Central memory CD8-positive, alpha-beta T cell (primary cell): ENCODE results near the gene CUL4A.
"Not testable (repeated sequence)": the region's sequence is repeated elsewhere in the genome, so short reads cannot be mapped to it uniquely, and the experiment has no call there.

Source experiments
- ATAC-seq: fragments of 150-1000 bp; cut with Tn5 transposase; replicated peaks from 2 replicates; pipeline ENCODE4 v1.10.0; 2022; ENCODE audit warnings: mild to moderate bottlenecking, moderate FRiP score, moderate number of reproducible peaks; ENCODE audit not compliant: poor library complexity, severe bottlenecking; ENCODE audit errors: extremely low read depth
- DNase-seq, 2 donors: peaks; one replicate each; pipeline ENCODE4 v3.0.0; 2021; ENCODE audit warnings: low spot score in 2 of 2
- H3K27ac Mint-ChIP-seq: one replicate; pipeline ENCODE4 v1.8.0; 2022; ENCODE audit warnings: low read depth, mild to moderate bottlenecking, moderate library complexity, mixed read lengths
- H3K27me3 Mint-ChIP-seq: one replicate; pipeline ENCODE4 v1.8.0; 2022; ENCODE audit warnings: mixed read lengths
- H3K36me3 Mint-ChIP-seq: one replicate; pipeline ENCODE4 v1.8.0; 2022; ENCODE audit warnings: mild to moderate bottlenecking, moderate library complexity, mixed read lengths; ENCODE audit not compliant: insufficient read depth
- H3K4me1 Mint-ChIP-seq: one replicate; pipeline ENCODE4 v1.8.0; 2022; ENCODE audit warnings: mixed read lengths
- H3K4me3 Mint-ChIP-seq: one replicate; pipeline ENCODE4 v1.8.0; 2022; ENCODE audit warnings: mild to moderate bottlenecking, moderate library complexity, mixed read lengths
- H3K9me3 Mint-ChIP-seq: one replicate; pipeline ENCODE4 v1.8.0; 2022; ENCODE audit warnings: mixed read lengths

The CUL4A gene

DNA sequence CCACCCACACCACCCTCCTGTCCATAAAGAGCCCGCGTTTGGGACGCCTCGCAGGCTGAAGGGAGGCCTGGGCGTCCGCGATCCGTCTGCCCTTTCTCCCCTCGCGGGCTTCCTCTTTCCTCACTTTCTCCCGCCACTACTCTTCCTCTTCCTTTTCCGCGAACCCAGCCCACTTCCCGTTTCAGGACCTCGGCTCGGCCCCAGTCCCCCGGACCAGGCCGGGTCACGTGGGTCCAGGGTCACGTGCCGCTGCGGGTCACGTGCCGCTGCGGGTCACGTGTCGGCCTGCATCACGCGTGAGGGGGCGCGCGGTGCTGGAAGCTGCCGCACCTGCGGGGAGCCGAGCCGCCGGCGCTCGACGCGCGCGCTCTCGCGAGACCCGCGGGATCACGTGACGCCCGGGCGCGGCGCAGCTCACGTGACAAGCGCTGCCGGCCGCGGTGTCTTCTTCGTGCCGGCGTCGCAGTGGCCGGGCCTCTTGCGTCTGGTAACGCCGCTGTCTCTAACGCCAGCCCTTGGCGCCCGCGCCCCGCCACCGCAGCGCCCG lies 87.5 kb downstream of the CUL4A start, which contains the start of gene LAMP1:
LAMP1 (plus strand) TSS at position 417 of the 547 bp plus-strand sequence. CDS start 196 bp downstream, outside the sequence.
- Mint-ChIP-seq H3K9me3 (peaks cover 5% of the 10 kb centered on the region), H3K4me3 (peak within 1 kb of the TSS; percentile 86), H3K27me3 (peaks cover 21% of the 10 kb centered on the region), H3K36me3 (peaks cover 34% of the 10 kb centered on the region), H3K27ac (peak within 1 kb of the TSS; percentile 98), H3K4me1 (peaks cover 34% of the 10 kb centered on the region)
- DNase-seq (peak; percentile 97 to 99), ATAC-seq (peak; percentile 85)

DNA sequence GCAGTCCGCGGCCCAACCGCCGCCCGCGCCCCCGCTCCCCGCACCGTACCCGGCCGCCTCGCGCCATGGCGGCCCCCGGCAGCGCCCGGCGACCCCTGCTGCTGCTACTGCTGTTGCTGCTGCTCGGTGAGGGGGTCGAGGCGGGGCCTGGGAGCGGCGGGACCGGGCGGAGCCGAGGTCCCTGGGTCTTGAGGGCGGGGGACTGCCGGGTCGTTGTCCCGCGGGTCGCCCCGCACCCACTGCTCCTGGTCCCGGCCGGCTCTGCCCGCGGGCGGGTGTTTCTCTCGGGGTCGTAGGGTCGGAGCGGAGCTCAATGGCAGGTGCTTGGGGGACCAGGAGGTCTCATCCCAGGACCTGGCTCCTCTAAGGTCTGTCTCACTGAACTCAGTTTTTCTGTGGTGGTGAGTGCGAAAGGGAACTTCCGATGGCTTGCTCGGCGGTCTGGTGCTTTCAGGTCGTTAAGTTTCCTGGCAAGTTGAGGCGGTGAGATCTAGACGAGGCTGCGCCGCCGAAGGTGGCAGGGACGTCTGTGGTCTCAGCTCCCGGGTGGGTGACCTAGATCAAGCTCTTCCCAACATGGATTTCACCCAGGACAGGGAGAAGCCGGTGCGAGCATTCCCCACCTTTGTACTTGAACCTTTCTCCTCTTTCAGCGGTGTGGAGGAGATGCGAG lies 88.1 kb downstream of the CUL4A start:
- peak overlapping the region; percentile 86 for H3K4me3 Mint-ChIP-seq
- DNase-seq (peak; percentile 47 to 64), ATAC-seq (peak; percentile 78)
- H3K36me3 Mint-ChIP-seq: peaks cover 34% of the 10 kb centered on the region
- H3K9me3 Mint-ChIP-seq: peaks cover 5% of the 10 kb centered on the region
- peaks cover 29% of the 10 kb centered on the region for H3K4me1 Mint-ChIP-seq
- peak overlapping the region; percentile 98 for H3K27ac Mint-ChIP-seq
- H3K27me3 Mint-ChIP-seq: peaks cover 15% of the 10 kb centered on the region

GRCh38 chr13:113298043-113298945 lies 88.9 kb downstream of the CUL4A start:
- Mint-ChIP-seq H3K9me3 (peaks cover 5% of the 10 kb centered on the region), H3K36me3 (peaks cover 34% of the 10 kb centered on the region), H3K4me3 (peak overlapping the region; percentile 86), H3K27me3 (peaks cover 11% of the 10 kb centered on the region), H3K27ac (peak overlapping the region; percentile 98), H3K4me1 (peaks cover 36% of the 10 kb centered on the region)
- ATAC-seq (no peak), DNase-seq (no peak)

DNA sequence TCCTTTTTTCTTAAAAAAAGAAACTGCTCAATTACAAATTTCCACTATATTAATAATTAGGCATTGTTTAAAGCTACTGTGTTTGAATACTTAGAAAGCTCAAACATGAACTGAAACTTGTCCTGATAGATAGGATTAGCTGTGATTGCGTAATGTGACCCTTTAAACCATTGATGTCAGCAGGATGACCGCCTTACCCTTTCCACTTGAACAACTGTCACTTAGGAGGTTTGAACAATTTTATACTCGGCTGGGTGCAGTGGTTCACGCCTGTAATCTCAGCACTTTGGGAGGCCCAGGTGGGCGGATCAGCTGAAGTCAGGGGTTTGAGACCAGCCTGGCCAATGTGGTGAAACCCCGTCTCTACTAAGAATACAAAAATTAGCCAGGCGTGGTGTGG lies 90.5 kb downstream of the CUL4A start:
- DNase-seq (no peak), ATAC-seq (no peak)
- H3K27ac Mint-ChIP-seq: no peak overlapping the region
- no peak overlapping the region for H3K4me3 Mint-ChIP-seq
- peaks cover 31% of the 10 kb centered on the region for H3K36me3 Mint-ChIP-seq
- H3K4me1 Mint-ChIP-seq: peaks cover 50% of the 10 kb centered on the region
- no peaks in the 10 kb centered on the region for H3K27me3 Mint-ChIP-seq
- H3K9me3 Mint-ChIP-seq: peaks cover 5% of the 10 kb centered on the region

DNA sequence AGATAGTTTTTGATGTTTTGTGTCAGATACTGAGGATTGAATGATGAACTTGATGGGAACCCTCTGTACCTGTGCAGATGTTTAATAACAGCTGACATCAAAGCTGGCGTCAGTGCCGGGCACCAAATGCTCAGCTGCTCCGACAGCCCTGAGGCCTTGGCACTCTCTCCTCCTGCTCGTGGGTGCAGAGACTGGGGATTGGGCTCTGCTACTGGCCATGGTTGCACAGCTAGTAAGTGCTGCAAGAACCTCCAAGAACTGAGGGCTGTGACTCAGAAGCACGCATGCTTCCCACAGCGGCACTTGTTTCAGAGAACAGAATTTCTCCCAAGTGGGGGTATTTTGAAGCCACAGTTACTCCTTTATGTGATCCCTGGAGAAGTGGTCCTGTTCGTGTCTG lies 93.6 kb downstream of the CUL4A start:
- ATAC-seq: no peak
- Mint-ChIP-seq H3K9me3 (no peaks in the 10 kb centered on the region), H3K4me1 (peaks cover 44% of the 10 kb centered on the region), H3K27me3 (no peaks in the 10 kb centered on the region), H3K36me3 (peaks cover 21% of the 10 kb centered on the region), H3K27ac (no peak overlapping the region), H3K4me3 (no peak overlapping the region)
- DNase-seq: no peak

- Mint-ChIP-seq H3K9me3 (no peaks in the 10 kb centered on the region), H3K4me1 (peaks cover 36% of the 10 kb centered on the region), H3K27me3 (no peaks in the 10 kb centered on the region), H3K36me3 (peaks cover 22% of the 10 kb centered on the region), H3K4me3 (no peak overlapping the region), H3K27ac (peak overlapping the region; percentile 46)
- ATAC-seq (no peak), DNase-seq (no peak)
Measured at GRCh38 chr13:113304121-113304520, 94.7 kb downstream of the CUL4A start.

- H3K9me3 Mint-ChIP-seq: no peaks in the 10 kb centered on the region
- H3K36me3 Mint-ChIP-seq: peaks cover 28% of the 10 kb centered on the region
- no peak overlapping the region for H3K4me3 Mint-ChIP-seq
- no peaks in the 10 kb centered on the region for H3K27me3 Mint-ChIP-seq
- H3K27ac Mint-ChIP-seq: no peak overlapping the region
- no peak for ATAC-seq
- no peak for DNase-seq
- peaks cover 36% of the 10 kb centered on the region for H3K4me1 Mint-ChIP-seq
Measured at GRCh38 chr13:113305208-113305607, 95.8 kb downstream of the CUL4A start.

DNA sequence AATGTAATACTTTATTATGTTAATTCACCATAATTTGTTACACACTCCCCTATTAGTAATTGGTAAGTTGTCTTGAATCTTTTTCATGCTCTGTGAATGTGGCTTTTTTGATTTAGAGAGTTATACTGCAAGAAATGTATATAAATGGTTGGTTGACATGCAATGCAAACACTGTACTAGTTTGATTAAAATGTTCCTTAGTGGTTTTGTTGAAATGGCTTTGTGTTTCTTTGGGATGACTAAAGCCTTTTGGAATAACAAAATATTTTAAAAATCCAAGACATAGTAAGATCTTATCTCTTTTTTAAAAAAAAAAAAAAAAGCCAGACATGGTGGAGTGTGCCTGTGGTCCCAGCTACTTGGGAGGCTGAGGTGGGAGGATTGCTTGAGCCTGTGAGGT lies 98.1 kb downstream of the CUL4A start:
- Mint-ChIP-seq H3K4me3 (no peak overlapping the region), H3K9me3 (no peaks in the 10 kb centered on the region), H3K36me3 (peaks cover 41% of the 10 kb centered on the region), H3K27ac (no peak overlapping the region), H3K27me3 (no peaks in the 10 kb centered on the region), H3K4me1 (peaks cover 35% of the 10 kb centered on the region)
- ATAC-seq (no peak), DNase-seq (no peak)

- peaks cover 46% of the 10 kb centered on the region for H3K36me3 Mint-ChIP-seq
- peaks cover 23% of the 10 kb centered on the region for H3K4me1 Mint-ChIP-seq
- no peak overlapping the region for H3K4me3 Mint-ChIP-seq
- H3K27ac Mint-ChIP-seq: no peak overlapping the region
- no peak for DNase-seq
- H3K27me3 Mint-ChIP-seq: no peaks in the 10 kb centered on the region
- H3K9me3 Mint-ChIP-seq: no peaks in the 10 kb centered on the region
- ATAC-seq: no peak
Measured at GRCh38 chr13:113309473-113309872, 100.1 kb downstream of the CUL4A start.

- H3K27ac Mint-ChIP-seq, DNase-seq, H3K4me3 Mint-ChIP-seq, H3K27me3 Mint-ChIP-seq, H3K9me3 Mint-ChIP-seq, ATAC-seq: not testable (repeated sequence)
- H3K4me1 Mint-ChIP-seq: peaks cover 17% of the 10 kb centered on the region
- H3K36me3 Mint-ChIP-seq: peaks cover 45% of the 10 kb centered on the region
Measured at GRCh38 chr13:113314112-113314511, 104.7 kb downstream of the CUL4A start.

GRCh38 chr13:113314895-113315470 lies 105.6 kb downstream of the CUL4A start:
- not testable (repeated sequence) for H3K27ac Mint-ChIP-seq, H3K4me3 Mint-ChIP-seq, ATAC-seq, H3K27me3 Mint-ChIP-seq, DNase-seq, H3K9me3 Mint-ChIP-seq
- H3K4me1 Mint-ChIP-seq: peaks cover 17% of the 10 kb centered on the region
- peaks cover 39% of the 10 kb centered on the region for H3K36me3 Mint-ChIP-seq

GRCh38 chr13:113315992-113316391 lies 106.6 kb downstream of the CUL4A start:
- Mint-ChIP-seq H3K27me3 (no peaks in the 10 kb centered on the region), H3K4me1 (peaks cover 14% of the 10 kb centered on the region), H3K9me3 (no peaks in the 10 kb centered on the region), H3K36me3 (peaks cover 38% of the 10 kb centered on the region), H3K27ac (no peak overlapping the region), H3K4me3 (no peak overlapping the region)
- ATAC-seq (no peak), DNase-seq (no peak)
